ENCODE results near the gene SHISAL1.

Gene SHISAL1

DNA sequence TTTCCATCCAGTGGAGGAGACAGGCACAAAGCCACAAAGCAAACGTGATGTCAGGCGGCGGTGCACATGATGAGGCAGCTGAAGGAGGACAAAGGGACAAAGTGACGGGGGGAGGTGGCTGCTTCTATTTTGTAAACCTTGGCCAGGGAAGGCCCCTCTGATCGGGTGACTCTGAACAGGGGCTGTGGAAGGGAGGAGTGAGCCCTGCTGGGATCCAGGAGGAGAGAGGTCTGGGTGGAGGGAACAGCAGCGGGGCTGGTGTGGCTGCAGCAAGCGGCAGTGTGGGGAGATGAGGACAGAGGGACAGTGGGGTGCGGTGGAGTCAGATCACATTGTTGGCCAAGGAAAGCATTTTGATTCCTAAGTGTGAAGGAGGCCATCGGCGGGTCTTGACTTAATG, 36.7 kb downstream of the SHISAL1 start:
- DNase-seq, result no peak

DNA sequence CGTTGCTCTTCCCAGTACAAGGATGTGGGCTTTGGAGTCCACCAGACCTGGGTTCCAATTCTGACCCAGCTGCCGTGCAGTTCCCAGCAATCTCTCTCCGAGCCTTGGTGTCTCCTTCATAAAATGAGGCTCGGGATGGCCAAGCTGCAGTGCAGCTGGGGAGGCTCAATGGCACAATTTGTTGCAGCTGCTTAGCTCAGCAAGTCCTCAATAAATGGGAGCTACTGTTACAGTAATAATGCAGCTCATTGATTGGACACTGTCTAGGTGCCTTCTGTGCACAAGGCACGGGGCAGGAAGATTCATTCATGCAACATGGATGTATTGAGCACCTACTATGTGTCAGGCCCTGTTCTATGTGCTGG, 37.1 kb downstream of the SHISAL1 start:
- no peak for DNase-seq

DNA sequence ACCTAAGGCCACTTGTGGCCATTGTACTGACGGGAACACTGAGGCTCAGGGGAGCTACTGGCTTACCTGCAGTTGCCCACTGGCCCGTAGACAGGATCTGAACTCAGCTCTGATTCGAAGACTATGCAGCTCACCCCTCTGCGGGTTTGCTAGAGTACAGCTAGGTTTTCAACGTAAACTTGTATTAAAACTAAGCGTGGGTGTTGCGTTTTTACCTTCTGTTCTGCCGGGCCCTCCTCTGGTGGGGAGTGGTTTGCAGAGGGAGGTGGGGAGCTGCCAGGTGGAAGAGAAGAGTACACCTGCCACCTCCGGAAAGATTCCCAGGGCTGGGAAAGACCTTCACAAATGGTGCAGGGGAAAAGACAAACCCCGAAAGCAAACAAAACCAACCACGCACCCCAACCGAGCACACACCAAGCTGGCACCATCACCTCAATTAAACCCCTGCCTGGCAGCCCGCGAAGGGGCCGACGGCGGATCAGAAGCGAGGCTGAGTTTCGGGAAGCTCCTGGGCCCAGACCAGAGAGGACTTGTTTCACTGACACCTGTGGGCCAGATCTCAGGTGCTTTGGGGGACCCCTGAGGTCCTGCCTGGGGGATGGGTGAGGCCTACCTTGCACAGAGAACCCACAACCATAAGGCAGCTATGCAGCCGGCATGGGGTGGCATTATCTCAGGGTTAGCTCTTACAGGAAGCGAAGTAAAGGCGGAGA, 37.7 kb downstream of the SHISAL1 start:
- DNase-seq, result no peak

DNA sequence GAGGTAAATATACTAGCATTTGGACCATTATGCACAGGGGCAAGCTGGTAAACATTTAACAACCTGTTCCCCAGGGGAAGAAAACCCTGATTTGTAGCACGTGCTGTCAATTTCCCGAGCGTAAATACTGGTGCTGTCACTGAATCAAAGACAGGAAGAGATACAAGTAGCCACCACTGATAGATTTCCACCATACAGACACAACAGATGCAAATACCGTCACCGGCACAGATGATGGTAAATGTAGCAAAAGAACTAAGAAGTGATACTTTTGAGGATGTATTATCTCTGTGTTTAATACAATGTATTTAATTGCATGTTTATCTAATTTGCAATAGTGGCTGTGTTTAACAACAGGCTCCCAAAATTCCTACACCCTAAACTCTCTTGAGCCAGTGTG, 39.6 kb downstream of the SHISAL1 start:
- no peak for DNase-seq

DNA sequence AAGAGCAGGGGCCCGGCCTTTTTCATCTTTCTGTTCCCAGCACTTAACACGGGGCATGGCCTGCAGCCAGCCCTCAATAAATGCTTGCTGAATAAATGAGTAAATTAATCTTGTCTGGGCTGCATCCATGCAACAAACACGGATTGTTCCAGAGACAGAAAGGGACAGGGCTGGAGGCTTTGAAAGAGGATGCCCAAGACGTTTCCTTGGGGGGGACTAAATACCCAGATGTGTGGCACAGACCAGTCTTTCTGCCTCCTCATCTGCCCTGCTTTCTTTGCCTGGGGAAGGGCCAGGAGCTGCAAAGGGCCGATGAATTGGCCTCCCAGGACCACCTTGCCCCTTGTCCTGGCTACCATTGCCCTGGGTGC, 40.4 kb downstream of the SHISAL1 start:
- DNase-seq, result no peak

DNA sequence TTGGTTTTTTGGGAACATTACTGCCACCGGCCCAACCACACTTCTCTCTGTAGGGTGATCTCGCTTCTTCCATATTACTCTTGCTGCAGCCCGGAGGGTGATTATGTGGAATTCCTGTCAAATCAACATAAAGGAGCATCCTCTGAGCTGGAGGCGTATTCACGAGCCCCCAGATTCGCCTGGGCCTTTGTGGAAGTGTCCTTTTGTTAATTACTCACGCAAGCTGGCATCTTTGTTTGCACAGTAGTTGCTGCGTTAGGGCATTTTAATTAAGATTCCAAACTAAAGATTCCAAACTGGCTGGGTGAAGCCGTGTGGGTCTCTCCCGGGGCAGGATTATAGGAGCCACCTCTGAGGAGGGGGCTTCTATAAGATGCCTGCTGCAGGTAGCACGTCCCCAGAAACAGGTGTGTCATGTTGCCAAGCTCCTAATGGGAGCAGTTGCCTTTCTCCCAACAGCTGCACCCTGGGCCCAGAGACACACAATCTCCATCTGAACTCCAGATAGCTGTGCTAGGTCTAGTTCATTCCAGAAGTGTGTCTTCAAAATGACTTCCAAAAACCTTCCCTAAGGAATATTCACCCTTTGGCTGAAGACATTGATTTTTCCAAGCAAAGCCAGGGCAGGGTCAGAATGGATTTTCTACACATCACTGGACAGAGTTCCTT, 40.9 kb downstream of the SHISAL1 start:
- DNase-seq, result no peak

DNA sequence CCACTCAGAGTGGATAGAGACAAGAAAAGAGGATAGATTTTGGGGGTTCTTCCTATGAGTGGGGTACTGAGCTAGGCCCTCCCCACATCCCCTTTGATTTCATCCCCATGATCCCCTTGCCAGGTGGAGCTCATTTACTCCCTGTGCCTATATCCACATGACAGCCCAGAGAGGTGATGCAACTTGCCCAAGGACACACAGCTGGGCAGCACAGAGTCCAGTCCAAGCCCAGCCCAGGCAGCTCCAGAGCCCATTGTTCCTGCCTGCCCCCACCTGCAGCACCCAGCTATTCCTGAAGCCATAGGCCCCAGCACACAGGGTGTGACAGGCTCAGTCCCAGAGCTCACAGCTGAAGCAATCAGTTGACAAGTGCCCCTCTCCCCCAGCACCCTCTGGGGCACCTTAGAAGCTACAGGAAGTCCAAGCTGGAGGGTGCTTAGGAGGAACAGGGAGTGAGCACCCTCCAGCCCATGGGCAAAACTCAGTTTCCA, 41.7 kb downstream of the SHISAL1 start:
- DNase-seq, result no peak

DNA sequence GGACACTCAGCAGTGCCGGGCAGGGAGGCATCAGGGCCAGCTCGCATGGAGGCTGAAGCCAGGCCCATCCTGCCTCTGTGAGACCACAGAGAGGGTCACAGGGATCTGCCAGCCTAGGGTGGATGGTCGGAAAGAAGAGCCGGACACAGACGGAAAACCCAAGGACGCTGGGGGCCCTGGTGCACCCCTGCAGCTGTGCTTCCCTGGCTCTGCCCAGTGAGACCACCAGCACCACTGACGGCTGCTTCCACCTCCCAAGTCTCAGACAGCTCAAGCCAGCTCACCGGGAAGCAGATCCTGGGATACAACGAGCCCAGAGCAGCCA, 42.2 kb downstream of the SHISAL1 start:
- no peak for DNase-seq

DNA sequence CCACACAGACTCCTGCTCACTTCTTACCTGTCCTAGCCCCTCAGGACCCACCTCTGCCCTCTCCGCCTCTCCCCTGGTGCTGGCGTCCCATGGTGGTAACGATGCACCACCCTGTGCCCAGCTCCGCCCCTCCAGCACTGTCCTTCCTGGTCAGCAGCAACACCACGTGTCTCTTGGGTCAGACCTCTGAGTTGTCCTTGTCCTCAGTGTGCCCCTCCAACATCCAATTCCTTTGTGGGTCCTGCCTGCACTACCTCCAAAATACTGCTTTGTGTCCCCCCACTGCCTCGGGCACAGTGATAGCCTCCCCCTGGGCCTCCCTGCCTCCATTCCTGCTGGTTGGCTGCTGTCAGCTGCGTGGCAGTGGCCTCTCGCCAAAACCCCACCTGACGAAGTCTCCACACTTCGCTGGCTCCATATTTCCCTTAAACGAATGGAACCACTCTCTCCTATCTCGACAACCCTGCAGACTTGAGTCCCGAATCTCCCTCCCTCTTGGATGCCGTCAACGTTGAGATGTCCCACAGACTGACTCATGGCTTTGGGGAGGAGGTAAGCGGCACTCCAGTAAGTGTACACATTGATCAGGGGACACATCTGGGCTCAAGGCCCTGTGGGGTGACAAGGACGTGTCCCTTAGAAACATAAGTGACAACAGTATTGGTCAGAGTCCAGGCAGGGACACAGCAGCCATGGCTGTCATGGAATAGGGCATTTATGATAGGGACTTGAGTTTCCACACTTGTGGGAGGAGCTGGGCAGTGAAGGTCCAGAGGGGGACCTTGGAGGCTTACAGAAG, 42.8 kb downstream of the SHISAL1 start:
- no peak for DNase-seq

DNA sequence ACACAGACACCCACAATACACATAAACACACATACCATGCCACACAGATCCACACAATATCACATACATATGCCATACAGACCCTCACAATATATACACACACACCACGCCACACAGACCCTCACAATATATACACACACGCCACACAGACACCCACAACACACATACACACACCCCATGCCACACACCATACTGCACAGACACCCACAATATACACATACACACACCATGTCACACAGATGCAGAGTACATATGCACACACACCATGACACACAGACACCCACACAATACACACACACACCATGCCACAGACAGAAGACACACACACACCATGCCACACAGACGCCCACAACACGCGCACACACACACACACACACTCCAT, 43.6 kb downstream of the SHISAL1 start:
- DNase-seq, result no peak

DNA sequence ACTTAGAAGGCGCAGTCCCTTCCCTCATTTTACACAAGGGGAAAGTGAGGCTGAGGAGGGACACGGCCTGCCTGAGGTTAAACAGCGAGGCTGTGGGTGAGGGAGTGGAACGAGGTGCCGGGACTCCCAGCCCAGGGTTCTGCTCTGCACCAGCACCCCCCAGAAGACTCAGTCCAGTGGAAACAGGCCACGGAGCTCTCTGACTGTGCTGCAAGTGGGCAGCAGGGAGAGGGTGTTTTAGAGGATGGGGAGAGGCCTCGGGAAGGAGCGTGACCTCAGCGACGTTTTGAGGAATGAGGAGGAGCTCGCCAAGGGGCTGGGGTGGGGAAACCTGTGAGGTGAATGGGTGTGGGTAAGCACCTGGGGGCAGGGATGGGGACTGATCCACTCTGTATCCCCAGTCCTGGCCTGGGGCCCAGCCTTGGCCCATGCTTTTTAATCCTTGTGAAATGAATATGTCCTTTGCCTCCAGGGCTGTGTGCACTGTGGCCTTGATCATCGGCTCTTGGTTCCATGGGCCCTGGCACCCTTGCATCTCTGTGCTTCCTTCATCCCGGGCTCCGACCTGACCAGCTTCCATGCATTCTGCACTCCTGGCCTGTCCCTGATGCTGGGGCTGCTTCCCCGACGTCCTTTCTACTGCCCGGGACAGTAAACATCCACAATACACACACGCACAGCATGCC, 44.2 kb downstream of the SHISAL1 start:
- DNase-seq, result no peak

DNA sequence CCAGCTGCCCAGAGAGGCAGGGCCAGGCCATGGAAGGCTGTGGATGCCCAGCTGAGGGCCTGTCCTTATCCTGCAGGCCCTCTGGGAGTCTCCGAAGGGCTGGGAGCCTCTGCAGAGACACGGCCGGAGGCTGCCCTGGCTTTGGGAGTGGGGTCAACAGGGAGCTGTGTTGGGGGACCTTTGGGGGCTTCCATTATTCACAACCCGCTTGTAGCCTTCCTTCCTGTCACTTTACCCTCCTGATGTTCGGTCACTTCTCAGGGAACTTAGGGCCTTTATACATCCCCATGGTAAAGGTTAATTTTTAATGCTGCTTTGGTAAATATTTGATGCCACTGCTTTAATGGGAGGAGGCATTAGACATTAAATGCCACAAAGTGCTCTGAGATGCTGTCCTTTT, 44.9 kb downstream of the SHISAL1 start:
- DNase-seq, result no peak

DNA sequence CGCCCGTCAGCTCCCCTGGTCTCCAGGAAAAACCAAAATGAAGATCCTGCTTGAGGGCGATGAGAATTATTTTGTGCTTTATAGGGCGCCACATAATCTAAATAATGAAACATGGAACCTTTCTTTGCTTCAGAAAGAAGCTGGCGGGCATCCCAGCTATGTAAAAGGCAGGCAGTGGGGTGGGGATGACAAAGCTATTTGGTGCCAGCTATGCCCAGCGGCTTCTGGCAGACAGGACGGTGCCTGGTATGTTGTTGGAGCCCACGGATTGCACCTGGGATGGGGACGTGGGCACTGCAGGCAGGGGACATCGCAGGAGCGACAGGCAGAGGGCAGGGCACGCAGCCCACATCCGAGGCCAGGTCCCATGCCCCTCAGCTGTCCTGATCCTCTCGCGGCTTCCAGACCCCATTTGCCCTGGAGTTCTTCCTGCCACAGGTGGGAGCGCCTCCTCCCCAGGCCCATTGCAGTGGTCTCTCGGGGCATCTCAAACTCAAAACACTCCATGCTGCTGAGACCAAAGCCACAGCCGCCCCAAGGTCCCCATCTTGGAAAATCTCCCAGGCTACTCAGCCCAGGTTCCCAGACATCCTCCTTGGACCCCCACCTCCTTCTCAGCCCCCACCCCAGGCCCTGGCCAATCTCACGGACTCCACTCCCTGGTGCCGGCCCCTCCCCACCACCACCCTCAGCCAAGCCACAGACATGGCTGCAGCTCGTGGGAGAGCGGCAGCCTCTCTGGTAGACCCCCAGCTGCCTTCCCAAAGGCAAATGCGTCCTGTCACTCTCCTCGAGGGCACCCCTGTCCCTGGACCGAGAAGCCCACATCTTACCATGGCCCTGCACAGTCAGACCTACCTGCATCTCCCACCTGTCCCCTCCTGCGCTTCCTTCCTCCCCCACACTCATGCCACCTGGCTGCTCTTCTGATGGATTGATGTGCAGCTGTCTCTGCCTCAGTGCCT, 45.7 kb downstream of the SHISAL1 start:
- DNase-seq, result no peak

DNA sequence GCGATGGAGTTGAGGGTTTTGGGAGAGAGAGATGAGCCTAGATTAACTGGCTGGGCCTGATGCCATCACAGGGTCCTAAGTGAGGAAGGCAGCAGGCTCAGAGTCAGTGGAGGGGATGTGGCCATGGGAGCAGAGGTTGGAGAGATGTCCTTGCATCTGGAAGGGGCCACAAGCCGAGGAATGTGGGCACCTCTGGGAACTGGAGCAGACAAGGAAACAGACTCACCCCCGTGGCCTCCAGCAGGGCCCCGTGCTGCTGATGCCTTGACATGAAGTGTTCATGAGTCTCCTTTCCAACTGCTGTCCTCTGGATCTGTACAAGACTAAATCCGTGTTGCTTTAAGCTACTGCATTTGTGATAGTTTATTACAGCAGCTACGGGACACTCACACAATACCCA, 49.2 kb downstream of the SHISAL1 start:
- no peak for DNase-seq

DNA sequence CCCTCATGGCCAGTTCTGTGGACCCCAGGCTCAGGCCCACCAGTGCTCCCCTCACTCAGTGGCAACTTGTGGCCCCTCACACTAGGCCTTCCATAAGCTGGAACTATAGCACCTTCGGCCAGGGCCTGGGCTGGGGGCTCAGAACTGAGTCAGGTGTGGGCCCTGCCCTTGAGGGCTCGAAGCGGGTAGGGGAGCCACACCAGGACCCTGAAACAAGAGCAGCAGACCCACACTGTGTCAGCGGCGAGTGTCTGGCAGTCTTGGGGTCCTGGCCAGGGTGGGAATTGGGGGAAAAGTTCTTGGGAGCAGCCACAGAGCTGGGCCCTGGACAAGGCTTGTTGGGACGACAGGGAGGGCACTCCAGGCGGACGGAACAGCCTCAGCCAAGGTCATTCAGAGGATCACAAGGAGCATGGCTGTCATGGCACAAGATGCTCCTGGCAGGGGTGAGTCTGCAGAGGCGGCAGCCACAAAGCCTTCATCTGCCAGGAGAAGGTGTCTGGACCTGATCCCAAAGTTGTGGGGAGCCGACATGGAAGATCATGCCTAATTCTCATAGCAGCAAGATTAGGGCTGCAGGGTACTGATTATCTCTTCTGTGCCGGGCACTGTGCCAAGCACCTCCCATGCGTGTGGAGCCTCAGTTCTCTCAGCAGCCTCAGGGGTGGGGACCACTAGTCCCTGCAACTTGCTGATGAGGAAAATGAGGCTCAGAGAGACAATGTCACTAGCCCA, 50.7 kb downstream of the SHISAL1 start:
- DNase-seq, result no peak

DNA sequence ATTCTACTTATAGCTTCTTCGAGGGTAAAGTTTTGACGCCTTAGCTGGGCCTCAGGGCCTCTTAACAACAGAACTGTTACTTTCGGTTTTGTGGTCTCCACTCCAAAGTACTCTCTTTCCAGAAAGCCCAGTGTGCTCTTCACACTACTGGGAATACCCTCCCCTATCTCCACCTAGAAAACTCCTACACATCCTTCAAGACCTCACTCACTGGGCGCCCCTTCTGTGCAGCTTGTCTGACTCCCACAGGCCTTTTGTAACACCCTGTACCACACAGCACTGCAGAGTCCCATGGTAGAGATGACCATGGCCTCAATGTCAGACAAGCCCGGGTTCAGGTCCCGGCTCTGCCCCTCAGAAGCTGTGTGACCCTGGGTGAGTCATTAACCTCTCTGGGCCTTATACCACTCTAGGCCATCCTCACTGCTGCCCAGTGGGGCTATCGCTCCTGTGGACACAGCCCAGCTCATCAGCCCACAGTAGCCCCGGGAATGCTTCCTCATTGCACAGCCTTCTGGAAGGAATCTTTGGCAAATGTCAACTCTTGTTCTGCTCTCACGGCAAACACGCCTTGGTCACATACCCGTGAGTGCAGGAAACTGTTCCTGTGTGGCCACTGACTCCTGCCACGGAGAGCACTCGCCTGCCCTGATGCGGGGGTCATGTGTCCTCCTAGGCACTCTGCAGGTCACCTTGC, 51.4 kb downstream of the SHISAL1 start:
- no peak for DNase-seq

DNA sequence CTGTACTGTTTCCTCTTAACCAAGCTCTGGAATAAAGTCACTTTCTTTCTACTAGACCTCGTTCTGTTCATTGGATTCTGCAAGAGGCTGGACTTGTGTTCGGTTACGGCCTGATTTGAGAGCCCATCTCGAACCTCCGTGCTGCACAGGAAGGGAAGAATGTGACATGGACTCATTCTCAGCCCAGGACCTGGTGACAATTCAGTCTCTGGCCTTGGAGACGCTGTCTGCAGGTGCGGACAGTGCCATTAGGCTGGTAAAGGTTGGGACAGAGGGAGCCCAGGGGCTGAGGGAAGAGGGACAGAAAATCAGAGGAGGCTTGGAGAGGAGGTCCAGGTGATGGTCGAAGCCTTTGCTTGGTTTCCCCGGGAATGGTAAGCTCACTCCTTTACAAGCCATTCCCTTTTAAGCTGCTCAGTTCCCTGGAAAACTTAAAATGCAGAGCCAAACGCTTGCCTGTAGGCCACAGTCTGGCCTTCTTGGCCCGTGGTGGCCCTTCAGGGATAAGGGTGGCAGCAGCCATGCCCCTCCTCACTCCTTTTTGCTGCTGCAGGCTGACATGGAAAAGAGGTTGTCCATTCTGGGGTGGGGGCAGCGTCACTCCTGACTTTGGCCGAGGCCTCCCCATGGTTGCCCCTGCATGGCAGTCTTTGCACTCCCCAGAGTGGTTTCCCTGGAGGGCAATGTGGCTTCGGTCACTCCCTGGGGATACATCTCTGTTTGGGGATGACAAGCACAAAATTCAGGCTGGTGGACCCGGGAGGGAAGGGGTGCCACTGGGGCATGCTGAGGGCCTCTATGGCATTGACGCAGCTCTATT, 52.3 kb downstream of the SHISAL1 start:
- DNase-seq, result no peak

DNA sequence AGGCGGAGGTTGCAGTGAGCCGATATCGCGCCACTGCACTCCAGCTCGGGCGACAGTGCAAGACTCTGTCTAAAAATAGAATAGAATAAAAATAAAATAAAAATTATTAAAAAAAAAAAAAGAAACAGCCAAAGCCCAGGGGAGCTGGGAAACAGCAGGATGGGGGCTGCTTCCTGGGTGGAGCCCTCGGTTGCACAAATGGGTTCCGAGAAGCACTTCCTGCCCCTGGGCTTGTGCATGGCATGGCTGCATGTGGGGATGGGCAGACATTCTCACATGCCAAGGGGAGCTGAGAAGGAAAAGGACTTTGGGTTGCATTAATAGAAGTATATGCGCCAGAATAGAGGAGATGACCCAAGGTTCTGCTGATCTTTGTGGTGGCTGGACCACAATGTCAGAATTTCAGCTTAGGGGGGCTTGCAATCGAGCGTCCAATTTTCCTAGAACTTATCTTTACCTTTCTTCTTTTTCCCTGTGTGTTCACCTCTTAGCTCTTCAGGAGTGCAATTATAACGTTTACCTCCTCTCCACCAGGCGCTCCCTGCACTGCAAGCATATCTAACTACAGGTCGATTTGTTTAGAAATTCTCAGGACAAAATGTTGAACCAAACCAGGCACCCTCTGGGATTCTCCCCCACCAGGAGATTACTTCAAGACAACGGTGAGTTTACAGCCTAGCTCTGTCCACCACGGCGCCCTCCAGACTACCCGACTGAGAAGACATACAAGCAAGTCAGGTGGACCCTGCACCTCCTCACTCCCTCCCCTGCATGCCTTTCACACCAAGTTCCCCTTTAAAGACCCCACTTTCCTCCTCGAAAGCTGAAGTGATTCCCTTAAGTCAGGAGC, 53.2 kb downstream of the SHISAL1 start:
- DNase-seq, result no peak
